ENCODE results near the gene KAT7.

The KAT7 gene

GRCh38 chr17:49749730-49750129 lies 38.8 kb upstream of the KAT7 start:
- in situ Hi-C loops (cut with HindIII; ENCODE audit: low pct_ligation_motif_present, low sequenced_read_pairs): no loop called here
- DNase-seq: no peak
- Histone ChIP-seq H3K36me3 (replicated peaks) (no peaks in the 10 kb centered on the region), H3K27ac (no peak overlapping the region), H3K27me3 (replicated peaks) (no peaks in the 10 kb centered on the region), H3K4me3 (ENCODE audit: low read depth, low read length) (no peak overlapping the region)
- TF ChIP-seq, protein P1, sequence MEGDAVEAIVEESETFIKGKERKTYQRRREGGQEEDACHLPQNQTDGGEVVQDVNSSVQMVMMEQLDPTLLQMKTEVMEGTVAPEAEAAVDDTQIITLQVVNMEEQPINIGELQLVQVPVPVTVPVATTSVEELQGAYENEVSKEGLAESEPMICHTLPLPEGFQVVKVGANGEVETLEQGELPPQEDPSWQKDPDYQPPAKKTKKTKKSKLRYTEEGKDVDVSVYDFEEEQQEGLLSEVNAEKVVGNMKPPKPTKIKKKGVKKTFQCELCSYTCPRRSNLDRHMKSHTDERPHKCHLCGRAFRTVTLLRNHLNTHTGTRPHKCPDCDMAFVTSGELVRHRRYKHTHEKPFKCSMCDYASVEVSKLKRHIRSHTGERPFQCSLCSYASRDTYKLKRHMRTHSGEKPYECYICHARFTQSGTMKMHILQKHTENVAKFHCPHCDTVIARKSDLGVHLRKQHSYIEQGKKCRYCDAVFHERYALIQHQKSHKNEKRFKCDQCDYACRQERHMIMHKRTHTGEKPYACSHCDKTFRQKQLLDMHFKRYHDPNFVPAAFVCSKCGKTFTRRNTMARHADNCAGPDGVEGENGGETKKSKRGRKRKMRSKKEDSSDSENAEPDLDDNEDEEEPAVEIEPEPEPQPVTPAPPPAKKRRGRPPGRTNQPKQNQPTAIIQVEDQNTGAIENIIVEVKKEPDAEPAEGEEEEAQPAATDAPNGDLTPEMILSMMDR (IDR thresholded peaks at IDR 0.05; ENCODE audit: low read depth, low read length, missing control alignments): no peak

DNA sequence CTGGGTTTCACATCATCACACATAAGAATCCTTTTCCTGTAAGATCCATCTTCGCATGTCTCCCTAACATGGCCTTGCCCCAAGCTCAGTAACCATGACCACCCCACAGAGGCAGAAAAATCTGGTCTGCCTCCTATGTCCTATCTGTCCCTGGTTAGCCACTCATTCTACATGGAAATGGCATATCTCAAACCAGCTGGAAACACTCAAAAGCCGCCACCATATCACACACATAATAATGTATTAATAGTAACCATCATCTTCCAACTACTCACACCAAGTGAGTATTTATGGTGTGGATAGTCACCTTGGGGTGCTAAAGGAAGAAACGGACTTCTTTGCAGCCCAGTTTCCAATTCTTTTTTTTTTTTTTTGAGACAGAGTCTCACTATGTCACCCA lies 36.0 kb upstream of the KAT7 start:
- Histone ChIP-seq H3K27ac (no peak overlapping the region), H3K36me3 (replicated peaks) (no peaks in the 10 kb centered on the region), H3K27me3 (replicated peaks) (no peaks in the 10 kb centered on the region), H3K4me3 (ENCODE audit: low read depth, low read length) (no peak overlapping the region)
- DNase-seq: no peak
- in situ Hi-C loops (cut with HindIII; ENCODE audit: low pct_ligation_motif_present, low sequenced_read_pairs): no loop called here
- TF ChIP-seq, protein P1 (IDR thresholded peaks at IDR 0.05; ENCODE audit: low read depth, low read length, missing control alignments): no peak

DNA sequence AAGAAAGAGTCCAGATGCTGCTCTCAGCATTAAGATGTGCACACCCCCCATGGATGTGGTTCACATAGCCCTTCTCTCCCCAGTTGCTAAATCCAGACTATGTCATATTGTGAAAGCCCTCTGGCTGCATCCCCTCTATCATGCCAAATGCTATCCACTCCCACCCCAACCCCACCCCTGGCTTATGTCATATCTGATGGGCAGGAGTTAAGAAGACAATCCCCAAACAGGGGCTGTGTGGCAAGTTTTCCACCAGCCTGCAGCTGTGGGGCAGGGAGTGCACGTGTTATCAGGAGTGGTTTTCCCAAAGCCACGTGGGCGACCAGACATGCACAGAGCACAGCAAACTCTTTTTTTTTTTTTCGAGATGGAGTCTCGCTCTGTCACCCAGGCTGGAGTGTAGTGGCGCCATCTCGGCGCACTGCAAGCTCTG lies 34.5 kb upstream of the KAT7 start:
- H3K36me3 ChIP-seq (replicated peaks): no peaks in the 10 kb centered on the region
- H3K27ac ChIP-seq: no peak overlapping the region
- H3K27me3 ChIP-seq (replicated peaks): no peaks in the 10 kb centered on the region
- DNase-seq: no peak
- no peak overlapping the region for H3K4me3 ChIP-seq (ENCODE audit: low read depth, low read length)
- TF ChIP-seq, protein P1 (IDR thresholded peaks at IDR 0.05; ENCODE audit: low read depth, low read length, missing control alignments): no peak
- in situ Hi-C loops (cut with HindIII; ENCODE audit: low pct_ligation_motif_present, low sequenced_read_pairs): no loop called here

DNA sequence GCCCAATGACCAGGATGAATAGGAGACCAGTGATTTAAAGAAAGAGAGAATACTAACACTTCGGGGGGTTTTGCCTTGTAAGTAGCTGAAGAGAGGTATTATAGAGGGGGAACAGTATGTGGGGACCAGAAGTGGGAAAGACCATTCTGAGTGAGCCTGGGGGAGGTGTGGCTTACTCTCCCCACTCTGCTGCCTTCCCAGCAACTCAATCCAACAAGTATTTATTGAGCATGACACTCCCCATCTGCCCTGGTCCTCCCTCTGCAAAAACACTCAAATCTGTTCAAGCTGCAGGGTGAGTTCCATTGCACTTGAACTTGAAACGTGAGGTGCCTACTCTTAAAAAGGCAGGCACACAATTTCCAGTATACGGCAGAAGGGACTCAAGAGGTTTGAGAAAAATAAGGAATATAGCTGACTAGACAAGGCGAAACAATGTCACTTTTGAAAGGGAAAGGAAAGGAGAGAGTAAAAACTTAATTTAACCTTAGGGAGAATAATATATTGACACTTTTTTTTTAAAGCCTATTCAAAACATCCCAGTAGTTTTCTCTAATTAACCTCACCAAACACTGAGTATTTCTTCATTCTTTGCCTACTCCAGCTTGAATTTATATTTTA lies 32.7 kb upstream of the KAT7 start:
- Histone ChIP-seq H3K36me3 (replicated peaks) (no peaks in the 10 kb centered on the region), H3K4me3 (ENCODE audit: low read depth, low read length) (no peak overlapping the region), H3K27me3 (replicated peaks) (no peaks in the 10 kb centered on the region), H3K27ac (no peak overlapping the region)
- TF ChIP-seq, protein P1 (IDR thresholded peaks at IDR 0.05; ENCODE audit: low read depth, low read length, missing control alignments): no peak
- no peak for DNase-seq
- in situ Hi-C loops (cut with HindIII; ENCODE audit: low pct_ligation_motif_present, low sequenced_read_pairs): no loop called here

GRCh38 chr17:49756323-49757150 lies 31.9 kb upstream of the KAT7 start:
- H3K27ac ChIP-seq: no peak overlapping the region
- TF ChIP-seq, protein P1 (IDR thresholded peaks at IDR 0.05; ENCODE audit: low read depth, low read length, missing control alignments): no peak
- H3K36me3 ChIP-seq (replicated peaks): no peaks in the 10 kb centered on the region
- in situ Hi-C loops (cut with HindIII; ENCODE audit: low pct_ligation_motif_present, low sequenced_read_pairs): no loop called here
- H3K4me3 ChIP-seq (ENCODE audit: low read depth, low read length): no peak overlapping the region
- no peak for DNase-seq
- no peaks in the 10 kb centered on the region for H3K27me3 ChIP-seq (replicated peaks)

All from brain microvascular endothelial cell (primary cell).